Endothelial cell of umbilical vein (primary cell): ENCODE results near the gene PPP4R1.

ENCODE experiments used
- CTCF ChIP-seq, 2 donors: IDR thresholded peaks; 1 replicate in 1 of 2; 2 replicates in 1 of 2; pipeline ENCODE4 v1.5.1; 2011; ENCODE audit warnings: low read length in 2 of 2, mild to moderate bottlenecking in 2 of 2, moderate library complexity in 2 of 2, control low read depth in 1 of 2, inconsistent platforms in 1 of 2, low read depth in 1 of 2; ENCODE audit not compliant: insufficient read depth in 1 of 2; ENCODE audit errors: extremely low read depth in 1 of 2
- EZH2 ChIP-seq: IDR thresholded peaks from 2 replicates; pipeline ENCODE4 v1.6.1; 2012; ENCODE audit warnings: borderline replicate concordance, low read depth, mild to moderate bottlenecking, moderate library complexity, low read length, inconsistent platforms; ENCODE audit not compliant: severe bottlenecking
- JUN ChIP-seq: IDR thresholded peaks from 2 replicates; pipeline ENCODE4 v1.6.1; 2011; ENCODE audit warnings: borderline replicate concordance, low read depth; ENCODE audit not compliant: insufficient read length, insufficient read depth
- MAX ChIP-seq: IDR thresholded peaks from 2 replicates; pipeline ENCODE4 v1.6.1; 2011; ENCODE audit not compliant: insufficient read depth, insufficient read length
- POLR2A ChIP-seq: IDR thresholded peaks from 2 replicates; pipeline ENCODE4 v1.6.1; 2012; ENCODE audit warnings: low read depth, mild to moderate bottlenecking, control low read depth, low read length
- POLR2AphosphoS5 ChIP-seq: IDR thresholded peaks from 2 replicates; pipeline ENCODE4 v1.6.1; 2012; ENCODE audit warnings: low read depth, mild to moderate bottlenecking, control low read depth, low read length, moderate library complexity; ENCODE audit not compliant: insufficient read depth

DNA sequence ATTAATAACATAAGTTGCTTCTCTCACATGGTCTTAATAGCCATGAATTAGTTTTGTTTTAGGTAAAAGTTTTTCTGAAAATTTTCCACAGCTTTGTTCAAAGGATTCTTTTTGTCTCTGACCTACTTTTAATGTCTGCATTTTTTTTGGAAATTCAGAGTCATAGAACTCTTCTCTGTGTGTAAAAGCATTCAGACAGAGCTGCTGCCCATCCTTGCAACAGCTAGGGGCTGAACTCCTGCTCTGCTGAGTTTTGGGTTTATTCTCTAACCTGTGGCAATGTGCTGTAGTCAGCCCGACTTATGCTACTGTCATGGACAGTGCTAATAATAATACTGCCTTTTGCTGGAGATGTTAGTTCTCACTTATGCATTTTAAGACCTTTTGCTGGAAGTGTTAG lies 95.0 kb downstream of the PPP4R1 start:
- TF ChIP-seq JUN (no peak), CTCF (IDR thresholded peaks at IDR 0.05; ENCODE audit: extremely low read depth in 1 of 2, insufficient read depth in 1 of 2, low read depth in 1 of 2, low read length in 2 of 2) (no peak), POLR2A (no peak), EZH2 (no peak), POLR2AphosphoS5 (no peak), MAX (no peak)
